B cell (primary cell): ENCODE measurements around the gene FUT9. TPM values are rescaled to one million over a fixed set of nuclear protein-coding genes. Genes with fewer than 3 reads are reported as not detected.

Experiments used
- ATAC-seq: fragments of 200-7000 bp; cut with Tn5 transposase; one replicate; pipeline ENCODE4 v1.10.0; 2021; ENCODE audit warnings: low read depth, mild to moderate bottlenecking, moderate number of reproducible peaks, moderate library complexity
- CTCF ChIA-PET: fragments of 350-600 bp; sonication (Branson Sonifier 250); formaldehyde crosslinking; loops from one replicate; lab custom pipeline; 2021; ENCODE audit warnings: antibody characterized with exemption, inconsistent platforms; lab: Charles Lee
- POLR2A ChIA-PET: fragments of 350-600 bp; sonication (Branson Sonifier 250); formaldehyde crosslinking; loops from one replicate; lab custom pipeline; 2021; ENCODE audit warnings: antibody characterized with exemption; lab: Charles Lee
- DNase-seq: peaks from one replicate; pipeline ENCODE4 v3.0.0; 2013
- H2AFZ ChIP-seq: 2 replicates; pipeline ENCODE4 v1.6.1; 2012; ENCODE audit warnings: mild to moderate bottlenecking, low read depth, low read length; ENCODE audit not compliant: insufficient read depth, poor library complexity, severe bottlenecking
- H3K27ac ChIP-seq, 2 donors: 1 replicate in 1 of 2; 2 replicates in 1 of 2; pipeline ENCODE4 v1.5.1; 2012 to 2013; ENCODE audit warnings: low read length in 2 of 2, mild to moderate bottlenecking in 2 of 2, moderate library complexity in 1 of 2
- H3K27me3 ChIP-seq, 4 experiments: fragments of 200-600 bp in 1 of 4; sonication (generic) in 1 of 4; replicated peaks in 1 of 4; 1 replicate in 2 of 4; 2 replicates in 2 of 4; pipeline versions ENCODE4 v1.6.1 to v1.7.0; 2013 to 2016; ENCODE audit warnings: low read length in 3 of 4, mild to moderate bottlenecking in 2 of 4, mixed read lengths in 1 of 4, moderate library complexity in 1 of 4; ENCODE audit not compliant: insufficient read depth in 4 of 4, control insufficient read depth in 3 of 4; ENCODE audit errors: control extremely low read depth in 1 of 4
- H3K36me3 ChIP-seq, 2 experiments: replicated peaks in 1 of 2; 1 replicate in 1 of 2; 2 replicates in 1 of 2; pipeline versions ENCODE4 v1.6.1 to v1.7.1; 2013; ENCODE audit warnings: low read length in 1 of 2; ENCODE audit not compliant: insufficient read depth in 2 of 2, control insufficient read depth in 1 of 2; ENCODE audit errors: control extremely low read depth in 1 of 2, extremely low read depth in 1 of 2
- H3K4me1 ChIP-seq, 2 donors: fragments of 200-600 bp in 1 of 2; sonication (generic) in 1 of 2; 1 replicate in 1 of 2; 2 replicates in 1 of 2; pipeline versions ENCODE4 v1.5.1 to v1.6.1; 2013 to 2017; ENCODE audit warnings: low read length in 2 of 2; ENCODE audit not compliant: control insufficient read depth in 2 of 2, insufficient read depth in 2 of 2
- H3K4me2 ChIP-seq: replicated peaks from 2 replicates; pipeline ENCODE3; 2012; ENCODE audit warnings: mild to moderate bottlenecking, low read depth, low read length; ENCODE audit not compliant: poor library complexity, severe bottlenecking
- H3K4me3 ChIP-seq, 5 experiments: fragments of 200-600 bp in 1 of 5; sonication (generic) in 1 of 5; 1 replicate in 3 of 5; 2 replicates in 2 of 5; pipeline versions ENCODE4 v1.5.1 to v1.7.0; 2011 to 2016; ENCODE audit warnings: low read length in 4 of 5, mild to moderate bottlenecking in 4 of 5, low read depth in 2 of 5, control low read depth in 1 of 5, moderate library complexity in 1 of 5; ENCODE audit not compliant: insufficient read depth in 1 of 5; ENCODE audit errors: control extremely low read depth in 1 of 5, extremely low read depth in 1 of 5
- H3K79me2 ChIP-seq: fragments of 200-600 bp; sonication (generic); one replicate; pipeline ENCODE4 v1.6.0; 2016; ENCODE audit warnings: low read length; ENCODE audit not compliant: control insufficient read depth, insufficient read depth
- H3K9ac ChIP-seq: fragments of 200-600 bp; sonication (generic); 2 replicates; pipeline ENCODE4 v1.6.1; 2017; ENCODE audit warnings: mild to moderate bottlenecking, low read length, moderate library complexity
- H3K9me3 ChIP-seq, 3 donors: one replicate each; pipeline versions ENCODE4 v1.6.1 to v1.7.1; 2013; ENCODE audit warnings: low read length in 2 of 3; ENCODE audit not compliant: control insufficient read depth in 2 of 3, insufficient read depth in 1 of 3; ENCODE audit errors: control extremely low read depth in 1 of 3
- H4K20me1 ChIP-seq: 2 replicates; pipeline ENCODE4 v1.6.0; 2012; ENCODE audit warnings: mild to moderate bottlenecking, low read length; ENCODE audit not compliant: insufficient read depth, control insufficient read depth, poor library complexity, severe bottlenecking
- H3K27ac Mint-ChIP-seq: one replicate; pipeline ENCODE4 v1.8.0; 2021; ENCODE audit warnings: mixed read lengths
- H3K27me3 Mint-ChIP-seq: one replicate; pipeline ENCODE4 v1.8.0; 2021; ENCODE audit warnings: mixed read lengths
- H3K4me1 Mint-ChIP-seq: one replicate; pipeline ENCODE4 v1.8.0; 2021; ENCODE audit warnings: mixed read lengths
- H3K4me3 Mint-ChIP-seq: one replicate; pipeline ENCODE4 v1.8.0; 2021; ENCODE audit warnings: mixed read lengths
- H3K9me3 Mint-ChIP-seq: one replicate; pipeline ENCODE4 v1.8.0; 2022; ENCODE audit warnings: mixed read lengths; ENCODE audit not compliant: insufficient read depth
- EZH2 ChIP-seq: IDR thresholded peaks from 2 replicates; pipeline ENCODE4 v1.6.1; 2012; ENCODE audit warnings: borderline replicate concordance, low read depth, mild to moderate bottlenecking, moderate library complexity, low read length; ENCODE audit not compliant: insufficient read depth, poor library complexity, severe bottlenecking
- WGBS: methylation state at CpG from one replicate; pipeline ENCODE4 v1.1.5; 2013; ENCODE audit warnings: missing lambda C conversion rate; ENCODE audit not compliant: insufficient coverage; 5-methylcytosine and 5-hydroxymethylcytosine counted together
- intact Hi-C: fragments of 100-400 bp; cut with micrococcal nuclease; formaldehyde crosslinking; loops from one replicate; pipeline ENCODE4 v1.10.0; 2022
- polyA plus RNA-seq: library from polyadenylated mRNA; depleted of rRNA; stranded (reverse); fragments of >200 nt; gene quantifications from 2 replicates; pipeline ENCODE4 v1.2.3, GENCODE V29; 2012
- total RNA-seq, 2 donors: library from RNA; stranded (reverse); fragments of 120-200 nt in 1 of 2; gene quantifications; 1 replicate in 1 of 2; 2 replicates in 1 of 2; pipeline versions ENCODE4 v1.2.3 to v1.2.4, GENCODE V29; 2013 to 2022
- TF ChIP-seq, protein P1 (sequence below): fragments of 200-600 bp; IDR thresholded peaks from one replicate; pipeline ENCODE4 v1.8.0; 2022; ENCODE audit warnings: antibody characterized with exemption, mild to moderate bottlenecking

FUT9 gene
- total and polyA plus RNA-seq, 2 donors (not counting 1 experiment from before 2014, with no cell fraction given) = not detected

DNA sequence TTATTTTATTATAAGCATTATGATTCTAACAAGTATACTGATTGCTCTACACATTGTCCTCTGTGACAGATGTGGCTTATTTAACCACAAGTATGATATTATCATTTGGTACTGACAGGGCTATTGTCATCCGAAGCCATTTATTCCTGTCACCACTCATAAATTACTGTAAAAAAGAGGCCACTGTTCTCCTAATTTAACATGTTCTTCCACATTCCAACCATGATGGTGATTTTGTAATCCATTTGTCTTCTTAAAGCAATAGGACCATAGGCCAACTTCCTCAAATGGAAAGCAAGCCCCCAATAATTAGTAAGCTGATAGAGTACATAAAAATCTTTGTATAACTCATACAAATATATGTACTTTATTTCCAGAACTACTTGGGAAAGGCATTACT lies 50.6 kb downstream of the FUT9 start:
- H3K9ac ChIP-seq = no peak overlapping the region
- ATAC-seq (no peak), DNase-seq (no peak)
- no peaks in the 10 kb centered on the region for H4K20me1 ChIP-seq
- Mint-ChIP-seq H3K27ac (no peak overlapping the region), H3K9me3 (no peaks in the 10 kb centered on the region), H3K4me1 (no peaks in the 10 kb centered on the region), H3K4me3 (no peak overlapping the region), H3K27me3 (no peaks in the 10 kb centered on the region)
- no peak overlapping the region for H3K4me2 ChIP-seq
- ChIA-PET CTCF (no interaction called here), POLR2A (no interaction called here)
- no peak overlapping the region for H2AFZ ChIP-seq
- no peaks in the 10 kb centered on the region for H3K27me3 ChIP-seq
- no peak overlapping the region for H3K27ac ChIP-seq
- WGBS = no CpG with 5 or more reads among the region's 1 CpG
- H3K36me3 ChIP-seq = no peaks in the 10 kb centered on the region
- no peak for TF ChIP-seq EZH2
- TF ChIP-seq, protein P1, sequence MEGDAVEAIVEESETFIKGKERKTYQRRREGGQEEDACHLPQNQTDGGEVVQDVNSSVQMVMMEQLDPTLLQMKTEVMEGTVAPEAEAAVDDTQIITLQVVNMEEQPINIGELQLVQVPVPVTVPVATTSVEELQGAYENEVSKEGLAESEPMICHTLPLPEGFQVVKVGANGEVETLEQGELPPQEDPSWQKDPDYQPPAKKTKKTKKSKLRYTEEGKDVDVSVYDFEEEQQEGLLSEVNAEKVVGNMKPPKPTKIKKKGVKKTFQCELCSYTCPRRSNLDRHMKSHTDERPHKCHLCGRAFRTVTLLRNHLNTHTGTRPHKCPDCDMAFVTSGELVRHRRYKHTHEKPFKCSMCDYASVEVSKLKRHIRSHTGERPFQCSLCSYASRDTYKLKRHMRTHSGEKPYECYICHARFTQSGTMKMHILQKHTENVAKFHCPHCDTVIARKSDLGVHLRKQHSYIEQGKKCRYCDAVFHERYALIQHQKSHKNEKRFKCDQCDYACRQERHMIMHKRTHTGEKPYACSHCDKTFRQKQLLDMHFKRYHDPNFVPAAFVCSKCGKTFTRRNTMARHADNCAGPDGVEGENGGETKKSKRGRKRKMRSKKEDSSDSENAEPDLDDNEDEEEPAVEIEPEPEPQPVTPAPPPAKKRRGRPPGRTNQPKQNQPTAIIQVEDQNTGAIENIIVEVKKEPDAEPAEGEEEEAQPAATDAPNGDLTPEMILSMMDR = no peak
- H3K79me2 ChIP-seq = no peaks in the 10 kb centered on the region
- intact Hi-C loops = no loop called here
- no peak overlapping the region for H3K4me3 ChIP-seq
- H3K9me3 ChIP-seq = no peaks in the 10 kb centered on the region
- H3K4me1 ChIP-seq = no peaks in the 10 kb centered on the region

DNA sequence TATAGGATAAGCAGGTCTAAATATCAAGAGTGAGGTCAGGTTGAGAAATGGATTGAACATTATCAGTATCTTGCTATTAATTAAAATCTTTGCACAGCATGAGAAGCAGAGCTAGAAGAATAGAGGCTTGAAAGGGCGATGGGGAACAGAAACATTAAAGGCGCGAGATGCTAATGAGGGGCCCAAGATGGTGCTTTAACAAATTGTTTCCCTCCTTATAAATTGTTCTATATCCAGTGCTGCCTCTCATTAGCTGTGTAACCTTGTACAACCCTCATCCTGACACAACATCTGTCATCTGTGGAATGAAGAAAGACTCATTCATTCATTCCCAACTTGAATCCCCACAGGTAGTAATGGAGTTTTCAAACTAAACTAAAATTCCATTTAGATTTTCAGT lies 57.8 kb downstream of the FUT9 start:
- H3K4me2 ChIP-seq = no peak overlapping the region
- CTCF ChIA-PET = no interaction called here
- no peaks in the 10 kb centered on the region for H3K9me3 ChIP-seq
- no peak for ATAC-seq
- POLR2A ChIA-PET = no interaction called here
- no CpG with 5 or more reads among the region's 3 CpGs for WGBS
- H3K27me3 ChIP-seq = no peaks in the 10 kb centered on the region
- H3K36me3 ChIP-seq = no peaks in the 10 kb centered on the region
- no peaks in the 10 kb centered on the region for H3K4me1 ChIP-seq
- H4K20me1 ChIP-seq = no peaks in the 10 kb centered on the region
- no peak overlapping the region for H3K27ac Mint-ChIP-seq
- no peak overlapping the region for H2AFZ ChIP-seq
- intact Hi-C loops = no loop called here
- H3K4me3 Mint-ChIP-seq = no peak overlapping the region
- H3K4me1 Mint-ChIP-seq = no peaks in the 10 kb centered on the region
- no peak overlapping the region for H3K27ac ChIP-seq
- TF ChIP-seq EZH2 = no peak
- TF ChIP-seq, protein P1 = no peak
- no peak for DNase-seq
- no peaks in the 10 kb centered on the region for H3K27me3 Mint-ChIP-seq
- H3K9ac ChIP-seq = no peak overlapping the region
- no peaks in the 10 kb centered on the region for H3K9me3 Mint-ChIP-seq
- H3K79me2 ChIP-seq = no peaks in the 10 kb centered on the region
- H3K4me3 ChIP-seq = no peak overlapping the region
